HG03066 (cell line): Measurements from ENCODE around the gene RTP1.
"Not testable (repeated sequence)": the region's sequence is repeated elsewhere in the genome, so short reads cannot be mapped to it uniquely, and the experiment has no call there.

Source experiments
- ATAC-seq: cut with Tn5 transposase; IDR thresholded peaks from one replicate; pipeline ENCODE4 v1.9.1; 2021; ENCODE audit warnings: low read depth; ENCODE audit not compliant: unreplicated experiment

The RTP1 gene

DNA sequence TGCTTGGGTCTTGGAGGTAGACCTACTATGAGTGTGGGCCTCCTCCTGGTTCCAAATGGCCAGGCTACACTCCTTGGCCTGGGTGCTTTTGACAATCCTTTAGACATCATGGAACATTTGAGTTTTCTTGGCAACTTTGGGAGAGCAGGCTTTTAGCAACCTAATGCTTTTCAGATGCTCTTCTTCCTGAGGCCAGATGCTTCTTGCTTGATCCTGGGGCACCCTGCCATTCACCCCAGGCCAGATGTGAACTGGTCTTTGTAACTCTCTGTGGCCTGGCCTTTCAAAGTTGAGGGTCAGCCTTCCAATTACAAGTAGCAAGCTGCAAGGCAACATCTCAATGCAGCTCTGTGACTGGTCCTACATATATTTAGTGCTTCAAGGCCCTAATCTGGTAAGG is 40.5 kb downstream of the RTP1 start:
- no peak for ATAC-seq

DNA sequence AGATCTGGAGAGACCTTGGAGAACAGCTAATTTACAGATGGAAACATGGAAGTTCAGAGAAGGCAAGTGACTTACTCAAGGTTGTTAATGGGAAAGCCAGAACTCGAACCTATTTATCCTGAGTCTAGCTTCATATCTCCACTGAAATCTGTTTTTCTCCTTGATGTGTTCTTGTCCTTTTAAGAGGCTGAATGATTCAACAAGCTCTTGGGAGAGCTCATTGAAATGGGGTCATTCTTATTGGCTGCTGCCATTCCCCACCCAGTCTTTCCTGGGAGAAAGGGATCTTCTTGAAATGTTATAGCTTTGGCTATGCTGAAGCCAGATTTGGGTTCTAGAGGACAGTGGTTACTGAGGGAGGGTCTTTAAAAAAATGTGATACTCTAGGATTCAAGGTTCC is 41.0 kb downstream of the RTP1 start:
- no peak for ATAC-seq

DNA sequence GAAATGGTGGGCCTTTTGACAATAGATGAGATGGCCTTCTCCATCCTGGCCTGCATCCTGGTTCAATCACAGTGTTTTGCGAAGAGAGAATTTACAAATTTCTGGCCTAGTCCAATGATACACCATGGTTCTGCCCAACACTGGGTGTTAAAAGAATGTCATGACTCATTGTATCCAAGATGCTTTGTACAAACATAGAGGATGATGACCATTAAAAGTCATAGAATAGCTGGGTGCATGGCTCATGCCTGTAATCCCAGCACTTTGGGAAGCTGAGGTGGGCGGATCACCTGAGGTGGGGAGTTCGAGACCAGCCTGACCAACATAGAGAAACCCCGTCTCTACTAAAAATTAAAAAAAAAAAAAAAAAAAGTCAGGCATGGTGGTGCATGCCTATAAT is 41.5 kb downstream of the RTP1 start:
- ATAC-seq = not testable (repeated sequence)

DNA sequence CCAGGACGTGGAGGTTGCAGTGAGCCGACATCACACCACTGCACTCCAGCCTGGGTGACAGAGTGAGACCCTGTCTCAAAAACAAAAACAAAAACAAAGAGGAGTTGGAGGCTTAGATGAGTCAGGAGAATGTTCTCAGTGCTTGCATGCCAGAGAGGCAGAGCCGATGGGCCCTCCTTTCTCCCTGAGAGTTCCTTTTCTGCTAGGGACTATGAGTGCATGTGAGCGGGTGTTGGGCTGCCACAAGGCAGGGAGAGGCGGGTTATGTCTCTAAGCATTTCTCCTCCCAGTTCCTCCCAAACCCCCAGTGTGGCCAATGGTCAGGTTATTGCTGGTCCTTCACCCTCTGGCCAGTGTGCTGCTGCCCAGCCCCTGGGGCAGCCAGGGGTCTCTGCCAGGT is 45.1 kb downstream of the RTP1 start:
- ATAC-seq = no peak

DNA sequence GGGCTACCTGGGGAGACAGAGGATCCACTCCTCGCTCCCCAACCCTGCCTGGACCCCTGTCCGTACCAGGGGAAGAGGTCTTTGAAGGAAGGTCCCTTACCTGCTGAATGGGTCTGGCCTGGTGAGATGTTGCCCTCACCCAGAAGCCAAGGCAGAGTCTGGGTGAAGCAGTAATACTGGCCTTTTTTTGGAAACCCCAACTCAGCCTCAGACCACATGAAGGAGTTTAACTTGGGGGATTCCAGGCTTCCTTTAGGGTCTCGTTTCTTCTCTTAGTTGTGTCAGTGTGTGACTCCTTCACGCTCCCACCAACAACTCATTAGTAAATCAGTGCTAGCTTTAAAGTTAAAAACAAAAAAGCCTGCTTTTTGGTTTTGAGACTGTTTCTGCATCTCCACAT is 45.6 kb downstream of the RTP1 start:
- no peak for ATAC-seq

DNA sequence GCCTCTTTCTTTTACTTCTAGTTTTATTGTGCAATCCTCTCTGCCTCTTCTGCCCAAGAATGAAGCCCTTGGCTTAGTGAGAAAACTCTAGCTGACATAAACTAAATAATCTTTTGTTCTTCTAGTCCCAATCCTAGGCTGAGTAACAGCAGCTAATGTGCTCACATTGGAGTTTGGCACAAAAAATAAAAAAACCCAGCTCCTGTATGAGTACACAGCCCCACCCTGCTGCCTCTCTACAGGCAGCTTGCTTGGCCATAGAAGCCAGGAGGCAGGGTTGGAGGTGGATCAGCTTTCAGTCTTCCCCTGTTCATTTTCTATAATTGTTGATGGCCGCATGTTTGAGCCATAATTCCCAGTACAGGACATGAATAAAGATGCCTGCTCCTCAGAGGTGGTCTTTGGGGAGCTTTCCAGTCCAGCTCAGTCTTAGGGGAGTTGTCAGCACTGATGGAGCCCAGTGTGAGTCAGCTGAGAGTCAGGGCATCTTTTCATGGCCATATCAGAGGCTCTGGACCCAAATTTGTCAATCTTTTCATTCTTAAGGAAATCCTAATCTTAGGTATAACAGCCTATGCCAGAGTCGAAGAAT is 46.7 kb downstream of the RTP1 start:
- ATAC-seq = no peak

DNA sequence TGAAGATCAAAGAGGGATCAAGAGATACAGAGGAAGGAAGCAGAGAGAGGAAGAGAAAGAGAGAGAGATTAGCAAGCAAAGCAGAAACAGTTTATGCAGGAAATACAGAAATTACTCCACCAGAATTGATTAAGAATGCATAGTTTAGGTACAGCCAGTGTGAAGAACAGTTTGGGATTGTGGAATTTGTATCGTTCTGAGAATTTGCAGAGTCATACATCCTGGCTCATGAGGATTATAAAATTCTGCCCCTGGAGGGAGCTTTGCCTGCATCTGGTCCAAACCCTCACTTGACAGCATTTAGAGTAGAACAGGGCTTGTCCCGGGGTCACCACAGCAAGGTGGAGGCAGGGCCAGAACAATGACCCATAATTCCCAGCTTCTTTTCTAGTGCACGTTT is 50.1 kb downstream of the RTP1 start:
- ATAC-seq = no peak
